Kidney (tissue), 14 donors: ENCODE measurements around the gene ASB2. TPM values are rescaled to one million over a fixed set of nuclear protein-coding genes. Genes with fewer than 3 reads are reported as not detected.

Experiments used
- DNase-seq, 5 donors: peaks; one replicate each; pipeline ENCODE4 v3.0.0-alpha.2; 2013 to 2020
- FAIRE-seq: peaks from 2 replicates; lab custom pipeline; 2012; peaks lifted over from hg19 to GRCh38; lab: Jason Lieb, UNC
- H3K27ac ChIP-seq, 2 donors: one replicate each; pipeline ENCODE4 v1.7.0; 2013; ENCODE audit warnings: low read depth in 2 of 2, low read length in 2 of 2, inconsistent platforms in 1 of 2
- H3K27me3 ChIP-seq: one replicate; pipeline ENCODE4 v1.7.1; 2013; ENCODE audit warnings: low read length, inconsistent platforms; ENCODE audit not compliant: control insufficient read depth, insufficient read depth
- H3K36me3 ChIP-seq, 3 donors: one replicate each; pipeline versions ENCODE4 v1.7.0 to v1.7.1; 2013; ENCODE audit warnings: low read length in 3 of 3, control low read depth in 1 of 3, inconsistent platforms in 1 of 3; ENCODE audit not compliant: insufficient read depth in 3 of 3, control insufficient read depth in 2 of 3
- H3K4me1 ChIP-seq, 3 donors: one replicate each; pipeline versions ENCODE4 v1.7.0 to v1.7.1; 2013; ENCODE audit warnings: low read length in 3 of 3, inconsistent platforms in 1 of 3, low read depth in 1 of 3; ENCODE audit not compliant: control insufficient read depth in 2 of 3, insufficient read depth in 2 of 3
- H3K4me3 ChIP-seq, 3 donors: one replicate each; pipeline versions ENCODE4 v1.7.0 to v1.8.1; 2013; ENCODE audit warnings: low read length in 3 of 3, control low read depth in 1 of 3, inconsistent platforms in 1 of 3
- H3K9ac ChIP-seq, 3 donors: one replicate each; pipeline versions ENCODE4 v1.7.0 to v1.7.1; 2013; ENCODE audit warnings: low read length in 3 of 3, control low read depth in 1 of 3, inconsistent platforms in 1 of 3
- H3K9me3 ChIP-seq, 3 donors: one replicate each; pipeline versions ENCODE4 v1.7.0 to v1.7.1; 2013; ENCODE audit warnings: low read length in 3 of 3, control low read depth in 1 of 3, inconsistent platforms in 1 of 3; ENCODE audit not compliant: control insufficient read depth in 2 of 3, insufficient read depth in 1 of 3
- intact Hi-C: fragments of 100-400 bp; cut with DNase I; formaldehyde crosslinking; loops from one replicate; pipeline ENCODE4 v1.11.1; 2022
- polyA plus RNA-seq: library from polyadenylated mRNA; stranded (reverse); fragments of 350-450 nt; fragmentation: Illumina TruSeq; extraction: RNeasy Lipid Tissue Mini Kit (QIAGEN cat#74804); gene quantifications from one replicate; pipeline ENCODE4 v1.2.3, GENCODE V29; 2014; ENCODE audit warnings: low read depth, low replicate concordance; ENCODE audit not compliant: insufficient read depth
- total RNA-seq: library from RNA; stranded (reverse); fragmentation: NEBNext Ultra II Directional; extraction: Animal tissue kit (Norgen Biotek cat#: 25700); gene quantifications from one replicate; pipeline ENCODE4 v1.2.1, GENCODE V29; 2021
- TF ChIP-seq, protein P1 (sequence below): IDR thresholded peaks from 3 replicates; pipeline ENCODE4 v1.5.1; 2012; ENCODE audit warnings: mild to moderate bottlenecking, moderate library complexity, borderline replicate concordance; ENCODE audit not compliant: insufficient read depth; ENCODE audit errors: extremely low read depth
- donor health status: control.
- donor health status: control.
- donor health status: control.
- donor health status: control.
- donor health status: control.
- donor health status: DM: yes; HTN: yes; CAD: no.
- donor health status: Normal renal cell carcinoma (clear cell type).

ASB2 gene
- total and polyA plus RNA-seq, 2 donors from 2014 or later = 0.97 to 3.7 TPM

- Histone ChIP-seq H3K27me3 (no peaks in the 10 kb centered on the region), H3K4me3 (no peak overlapping the region), H3K4me1 (peaks cover 0 to 3% (median 0%) of the 10 kb centered on the region in 3 donors), H3K9ac (no peak overlapping the region), H3K36me3 (no peaks in the 10 kb centered on the region), H3K27ac (no peak overlapping the region), H3K9me3 (no peaks in the 10 kb centered on the region)
- TF ChIP-seq, protein P1, sequence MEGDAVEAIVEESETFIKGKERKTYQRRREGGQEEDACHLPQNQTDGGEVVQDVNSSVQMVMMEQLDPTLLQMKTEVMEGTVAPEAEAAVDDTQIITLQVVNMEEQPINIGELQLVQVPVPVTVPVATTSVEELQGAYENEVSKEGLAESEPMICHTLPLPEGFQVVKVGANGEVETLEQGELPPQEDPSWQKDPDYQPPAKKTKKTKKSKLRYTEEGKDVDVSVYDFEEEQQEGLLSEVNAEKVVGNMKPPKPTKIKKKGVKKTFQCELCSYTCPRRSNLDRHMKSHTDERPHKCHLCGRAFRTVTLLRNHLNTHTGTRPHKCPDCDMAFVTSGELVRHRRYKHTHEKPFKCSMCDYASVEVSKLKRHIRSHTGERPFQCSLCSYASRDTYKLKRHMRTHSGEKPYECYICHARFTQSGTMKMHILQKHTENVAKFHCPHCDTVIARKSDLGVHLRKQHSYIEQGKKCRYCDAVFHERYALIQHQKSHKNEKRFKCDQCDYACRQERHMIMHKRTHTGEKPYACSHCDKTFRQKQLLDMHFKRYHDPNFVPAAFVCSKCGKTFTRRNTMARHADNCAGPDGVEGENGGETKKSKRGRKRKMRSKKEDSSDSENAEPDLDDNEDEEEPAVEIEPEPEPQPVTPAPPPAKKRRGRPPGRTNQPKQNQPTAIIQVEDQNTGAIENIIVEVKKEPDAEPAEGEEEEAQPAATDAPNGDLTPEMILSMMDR = no peak
- no peak for FAIRE-seq
- DNase-seq = no peak
- intact Hi-C loops = no loop called here
Measured at GRCh38 chr14:93898731-93899130, 77.6 kb downstream of the ASB2 start.

DNA sequence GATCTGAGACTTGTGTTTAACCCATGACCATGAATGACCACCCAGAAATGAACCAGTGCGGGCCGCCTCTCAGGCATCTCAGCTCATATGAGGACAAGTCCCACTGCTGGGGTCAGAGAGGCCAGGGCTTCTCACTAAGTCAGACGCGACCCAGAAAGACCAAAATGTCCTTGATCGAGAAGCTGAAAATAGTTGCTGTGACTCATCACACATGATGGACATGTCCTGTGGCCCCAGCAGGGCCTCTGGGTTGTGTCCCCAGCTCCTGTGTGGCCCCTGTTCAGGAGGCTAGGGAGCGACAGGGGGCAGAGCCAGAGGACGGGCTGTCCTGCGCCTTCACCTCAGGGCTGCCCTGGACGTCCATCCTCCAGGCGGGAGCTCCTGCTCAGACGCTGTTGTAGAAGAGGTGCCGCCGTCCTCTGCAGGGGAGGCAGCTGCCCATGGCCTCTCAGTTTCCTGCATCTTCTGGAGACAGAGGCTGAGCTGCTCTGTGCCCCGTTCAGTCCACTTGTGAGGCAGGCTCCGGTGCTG lies 78.2 kb downstream of the ASB2 start:
- H3K36me3 ChIP-seq = no peaks in the 10 kb centered on the region
- intact Hi-C loops = no loop called here
- FAIRE-seq (no peak), DNase-seq (peak in 1 of 5 donors; percentile 66)
- H3K4me1 ChIP-seq = peaks cover 0 to 3% (median 0%) of the 10 kb centered on the region in 3 donors
- H3K27ac ChIP-seq = no peak overlapping the region
- TF ChIP-seq, protein P1 = no peak
- no peak overlapping the region for H3K9ac ChIP-seq
- no peaks in the 10 kb centered on the region for H3K9me3 ChIP-seq
- H3K4me3 ChIP-seq = no peak overlapping the region
- H3K27me3 ChIP-seq = no peaks in the 10 kb centered on the region

DNA sequence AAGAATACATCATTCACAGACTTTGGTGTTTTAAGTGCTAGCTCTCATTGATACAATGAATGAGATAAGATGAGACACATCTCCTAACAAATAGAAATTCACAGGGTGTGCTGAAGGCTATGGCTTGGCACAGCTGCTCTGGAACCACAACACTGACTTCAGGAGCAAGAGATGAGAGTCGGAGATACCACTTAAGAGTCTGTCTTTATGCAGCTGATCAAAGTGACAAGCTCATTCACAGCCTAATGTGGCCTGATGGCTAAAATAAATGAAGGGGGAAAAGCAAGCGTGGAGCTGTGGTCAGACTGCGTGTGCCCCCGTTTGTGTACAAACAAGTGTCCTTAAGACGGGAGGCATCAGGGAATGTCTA lies 78.9 kb downstream of the ASB2 start:
- Histone ChIP-seq H3K27ac (no peak overlapping the region), H3K36me3 (no peaks in the 10 kb centered on the region), H3K27me3 (no peaks in the 10 kb centered on the region), H3K9ac (no peak overlapping the region), H3K4me1 (peaks cover 0 to 3% (median 0%) of the 10 kb centered on the region in 3 donors), H3K4me3 (no peak overlapping the region), H3K9me3 (no peaks in the 10 kb centered on the region)
- no peak for DNase-seq
- TF ChIP-seq, protein P1 = no peak
- FAIRE-seq = no peak
- intact Hi-C loops = no loop called here
